ENCODE data around the gene SMURF1. TPM values are rescaled to one million over a fixed set of nuclear protein-coding genes. Genes with fewer than 3 reads are reported as not detected.

The SMURF1 gene
- total RNA-seq, 6 donors from 2014 or later = 33.0 to 54.4 (median 45.9) TPM

DNA sequence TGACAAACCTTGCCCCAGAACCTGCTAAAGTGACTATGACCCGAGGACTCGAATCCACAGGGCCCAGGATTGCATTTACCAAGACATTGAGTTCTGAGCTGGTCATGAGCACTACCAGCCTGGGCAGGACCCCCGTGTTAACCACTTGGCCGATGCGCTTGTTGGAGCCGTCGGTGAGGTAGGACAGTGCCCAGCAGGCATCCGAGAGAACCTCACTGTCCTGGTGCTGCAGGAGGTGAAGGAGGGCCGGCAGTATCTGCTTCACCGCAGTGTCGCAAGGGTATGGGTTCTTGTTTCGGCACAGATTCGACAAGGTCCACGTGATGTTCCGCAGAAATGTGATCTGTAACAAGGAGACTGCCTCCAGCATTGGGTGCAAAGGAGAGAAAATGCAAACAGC is 44.3 kb upstream of the SMURF1 start:
- no peak for TF ChIP-seq EP300 (IDR thresholded peaks at IDR 0.05)
- TF ChIP-seq POLR2AphosphoS5 (IDR thresholded peaks at IDR 0.05) = no peak
- TF ChIP-seq, protein P1, sequence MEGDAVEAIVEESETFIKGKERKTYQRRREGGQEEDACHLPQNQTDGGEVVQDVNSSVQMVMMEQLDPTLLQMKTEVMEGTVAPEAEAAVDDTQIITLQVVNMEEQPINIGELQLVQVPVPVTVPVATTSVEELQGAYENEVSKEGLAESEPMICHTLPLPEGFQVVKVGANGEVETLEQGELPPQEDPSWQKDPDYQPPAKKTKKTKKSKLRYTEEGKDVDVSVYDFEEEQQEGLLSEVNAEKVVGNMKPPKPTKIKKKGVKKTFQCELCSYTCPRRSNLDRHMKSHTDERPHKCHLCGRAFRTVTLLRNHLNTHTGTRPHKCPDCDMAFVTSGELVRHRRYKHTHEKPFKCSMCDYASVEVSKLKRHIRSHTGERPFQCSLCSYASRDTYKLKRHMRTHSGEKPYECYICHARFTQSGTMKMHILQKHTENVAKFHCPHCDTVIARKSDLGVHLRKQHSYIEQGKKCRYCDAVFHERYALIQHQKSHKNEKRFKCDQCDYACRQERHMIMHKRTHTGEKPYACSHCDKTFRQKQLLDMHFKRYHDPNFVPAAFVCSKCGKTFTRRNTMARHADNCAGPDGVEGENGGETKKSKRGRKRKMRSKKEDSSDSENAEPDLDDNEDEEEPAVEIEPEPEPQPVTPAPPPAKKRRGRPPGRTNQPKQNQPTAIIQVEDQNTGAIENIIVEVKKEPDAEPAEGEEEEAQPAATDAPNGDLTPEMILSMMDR (IDR thresholded peaks at IDR 0.05) = no peak
- TF ChIP-seq POLR2A (IDR thresholded peaks at IDR 0.05) = no peak
- Histone ChIP-seq H3K4me1 (peaks cover 0 to 3% (median 0%) of the 10 kb centered on the region in 4 donors), H3K27me3 (no peaks in the 10 kb centered on the region), H3K4me3 (no peak overlapping the region), H3K9me3 (no peaks in the 10 kb centered on the region), H3K36me3 (no peaks in the 10 kb centered on the region), H3K27ac (no peak overlapping the region)
- DNase-seq = peak in 1 of 2 donors; percentile 22
- ATAC-seq (ENCODE audit: low FRiP score in 2 of 2) = no peak
- 90 to 98% methylated on average over 15 of the region's 15 CpGs for WGBS, 2 donors

DNA sequence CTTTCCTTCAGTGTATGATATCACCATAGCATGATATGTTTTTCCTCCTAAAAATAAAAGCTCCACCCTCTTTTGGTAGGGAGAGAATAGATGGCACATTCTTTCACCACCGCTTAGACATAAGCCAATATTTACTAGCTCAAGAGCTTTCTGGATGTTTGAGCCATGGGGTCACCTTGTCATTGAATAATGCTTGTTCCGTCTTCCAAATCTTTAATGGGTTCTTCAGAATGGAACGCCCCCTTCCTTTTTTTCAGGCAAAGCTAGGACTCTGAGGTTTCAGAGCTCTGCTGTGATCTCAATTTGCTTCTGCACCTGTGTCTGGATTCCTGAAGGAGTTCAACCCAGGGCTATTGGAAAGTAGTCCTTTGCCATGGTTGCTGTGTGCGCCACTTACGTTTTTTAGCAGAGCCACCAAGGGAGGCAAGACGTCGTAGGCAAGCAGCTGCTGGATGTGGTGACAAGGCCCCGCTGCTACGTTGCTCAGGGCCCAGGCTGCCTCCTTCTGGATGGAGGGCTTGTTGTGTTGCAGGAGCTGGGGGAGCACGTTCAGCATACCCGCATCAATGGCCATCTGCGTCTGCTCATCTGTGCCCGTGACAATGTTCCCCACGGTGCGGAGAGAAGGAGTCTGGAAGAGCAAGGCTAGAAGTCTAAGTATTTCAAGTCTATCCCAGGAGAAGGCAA is 40.8 kb upstream of the SMURF1 start:
- H3K36me3 ChIP-seq = no peaks in the 10 kb centered on the region
- 52 to 68% methylated on average over 13 to 15 of the region's 15 CpGs for WGBS, 2 donors
- no peak overlapping the region for H3K4me3 ChIP-seq
- no peaks in the 10 kb centered on the region for H3K9me3 ChIP-seq
- H3K27me3 ChIP-seq = no peaks in the 10 kb centered on the region
- peak overlapping the region in 2 of 4 donors; percentile 41 to 58 for H3K27ac ChIP-seq
- no peak for DNase-seq
- no peak for TF ChIP-seq POLR2A (IDR thresholded peaks at IDR 0.05)
- TF ChIP-seq, protein P1 (IDR thresholded peaks at IDR 0.05) = no peak
- TF ChIP-seq POLR2AphosphoS5 (IDR thresholded peaks at IDR 0.05) = no peak
- TF ChIP-seq EP300 (IDR thresholded peaks at IDR 0.05) = no peak
- peaks cover 0 to 3% (median 0%) of the 10 kb centered on the region in 4 donors for H3K4me1 ChIP-seq
- ATAC-seq (ENCODE audit: low FRiP score in 2 of 2) = peak in 1 of 2 donors; percentile 56

DNA sequence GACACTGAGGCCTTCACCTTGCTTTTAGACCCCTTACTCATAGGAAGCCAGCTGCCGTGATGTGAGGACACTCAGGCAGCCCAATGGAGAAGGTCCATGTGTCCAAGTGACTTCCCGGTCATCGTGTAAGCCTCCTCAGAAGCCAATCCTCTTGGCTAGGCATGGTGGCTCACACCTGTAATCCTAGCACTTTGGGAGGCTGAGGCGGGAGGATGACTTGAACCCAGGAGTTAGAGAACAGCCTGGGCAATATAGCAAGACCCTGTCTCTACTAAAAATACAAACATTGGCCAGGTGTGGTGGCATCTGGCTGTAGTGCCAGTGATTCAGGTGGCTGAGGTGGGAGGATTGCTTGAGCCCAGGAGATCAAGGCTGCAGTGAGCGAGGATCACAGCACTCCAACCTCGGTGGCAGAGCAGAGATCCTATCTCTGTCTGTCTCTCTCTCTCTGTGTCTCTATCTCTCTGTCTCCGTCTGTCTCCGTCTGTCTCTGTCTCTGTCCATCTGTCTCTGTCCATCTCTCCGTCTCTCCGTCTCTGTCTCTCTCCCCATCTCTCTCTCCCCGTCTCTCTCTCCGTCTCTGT is 36.3 kb upstream of the SMURF1 start:
- TF ChIP-seq, protein P1 (IDR thresholded peaks at IDR 0.05) = no peak
- TF ChIP-seq EP300 (IDR thresholded peaks at IDR 0.05) (no peak), POLR2A (IDR thresholded peaks at IDR 0.05) (no peak), POLR2AphosphoS5 (IDR thresholded peaks at IDR 0.05) (no peak)
- H3K27me3 ChIP-seq = no peaks in the 10 kb centered on the region
- DNase-seq = no peak
- no peak overlapping the region for H3K27ac ChIP-seq
- H3K4me3 ChIP-seq = no peak overlapping the region
- 81 to 89% methylated on average over 8 to 12 of the region's 12 CpGs for WGBS, 2 donors
- no peaks in the 10 kb centered on the region for H3K36me3 ChIP-seq
- H3K9me3 ChIP-seq = no peaks in the 10 kb centered on the region
- H3K4me1 ChIP-seq = peaks cover 0 to 3% (median 0%) of the 10 kb centered on the region in 4 donors
- ATAC-seq (ENCODE audit: low FRiP score in 2 of 2) = no peak

DNA sequence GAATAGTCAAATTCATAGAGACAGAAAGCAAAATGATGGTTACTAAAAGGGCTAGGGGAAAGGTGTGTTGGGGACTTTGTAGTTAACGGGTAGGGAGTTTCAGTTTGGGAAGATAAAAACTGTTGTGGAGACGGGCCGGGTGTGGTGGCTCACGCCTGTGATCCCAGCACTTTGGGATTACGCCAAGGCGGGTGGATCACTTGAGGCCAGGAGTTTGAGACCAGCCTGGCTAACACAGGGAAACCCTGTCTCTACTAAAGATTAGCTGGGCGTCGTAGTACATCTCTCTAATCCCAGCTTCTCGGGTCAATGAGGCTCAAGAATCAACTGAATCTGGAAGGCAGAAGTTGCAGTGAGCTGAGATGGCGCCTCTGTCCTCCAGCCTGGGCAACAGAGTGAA is 33.3 kb upstream of the SMURF1 start:
- no peak overlapping the region for H3K4me3 ChIP-seq
- no peaks in the 10 kb centered on the region for H3K9me3 ChIP-seq
- no peak overlapping the region for H3K27ac ChIP-seq
- H3K27me3 ChIP-seq = no peaks in the 10 kb centered on the region
- DNase-seq (no peak), ATAC-seq (ENCODE audit: low FRiP score in 2 of 2) (no peak)
- 85 to 88% methylated on average over 10 of the region's 10 CpGs for WGBS, 2 donors
- H3K4me1 ChIP-seq = no peaks in the 10 kb centered on the region
- TF ChIP-seq EP300 (IDR thresholded peaks at IDR 0.05) (no peak), POLR2A (IDR thresholded peaks at IDR 0.05) (no peak), POLR2AphosphoS5 (IDR thresholded peaks at IDR 0.05) (no peak)
- TF ChIP-seq, protein P1 (IDR thresholded peaks at IDR 0.05) = no peak
- no peaks in the 10 kb centered on the region for H3K36me3 ChIP-seq
